ENCODE data around the gene KCNMB1. TPM values are rescaled to one million over a fixed set of nuclear protein-coding genes. Genes with fewer than 3 reads are reported as not detected.

The KCNMB1 gene
- total and polyA plus RNA-seq, 10 of the 15 experiments (the other 5 are each of a cell fraction or from before 2014, with no cell fraction given) = 1.2 to 3.6 (median 2.6) TPM

- TF ChIP-seq IKZF2 (IDR thresholded peaks at IDR 0.05) = no peak
- no peak for TF ChIP-seq PBX3 (IDR thresholded peaks at IDR 0.05; ENCODE audit: insufficient replicate concordance, low read depth, low read length)
- no peak for TF ChIP-seq NRF1 (conservative IDR thresholded peaks at IDR 0.05; ENCODE audit: low read depth, low read length)
- no peak for TF ChIP-seq KDM1A (IDR thresholded peaks at IDR 0.05; ENCODE audit: borderline replicate concordance)
- no peak for TF ChIP-seq ZNF384 (IDR thresholded peaks at IDR 0.05; ENCODE audit: borderline replicate concordance, low read depth, low read length)
- no peak for TF ChIP-seq WRNIP1 (IDR thresholded peaks at IDR 0.05; ENCODE audit: borderline replicate concordance, low read depth, low read length)
- TF ChIP-seq STAT3 (IDR thresholded peaks at IDR 0.05; ENCODE audit: low read depth, low read length) = no peak
- TF ChIP-seq ZNF207 (IDR thresholded peaks at IDR 0.05; ENCODE audit: borderline replicate concordance) = no peak
- no peak for TF ChIP-seq MAX (IDR thresholded peaks at IDR 0.05; ENCODE audit: low read depth, low read length)
These were observed 33.5 kb downstream of the KCNMB1 start (continued) for GRCh38 chr5:170355601-170356098.

GRCh38 chr5:170353961-170354360 lies 35.2 kb downstream of the KCNMB1 start:
- H4K20me1 ChIP-seq (ENCODE audit: control insufficient read depth, insufficient read depth) = no peaks in the 10 kb centered on the region; the same call in 1 of the 2 replicates
- H3K4me2 ChIP-seq (ENCODE audit: control insufficient read depth, insufficient read depth) = no peak overlapping the region
- H3K27ac ChIP-seq (ENCODE audit: control insufficient read depth, insufficient read depth) = no peak overlapping the region
- FAIRE-seq = no peak
- ChIA-PET SMC1A (ENCODE audit: uncharacterized antibody, unreplicated experiment) (no interaction called here), POLR2A (no interaction called here), CTCF (interaction anchor here (1.4 to 1.6 kb wide), 2 partner anchors 15 to 27 kb away, joined by 3 to 5 read pairs; no protein-coding TSS in a partner anchor), RAD21 (ENCODE audit: unreplicated experiment) (no interaction called here)
- in situ Hi-C loops (cut with MboI) (no loop called here), intact Hi-C loops (cut with micrococcal nuclease; ENCODE audit: unreplicated experiment) (no loop called here)
- H3K9me3 ChIP-seq (replicated peaks; ENCODE audit: control insufficient read depth, insufficient read depth, low read length) = no peaks in the 10 kb centered on the region
- no TSS peak for BruUV-seq (replicated peaks)
- no peak overlapping the region for H3K4me3 ChIP-seq
- no peaks in the 10 kb centered on the region for H3K79me2 ChIP-seq (ENCODE audit: control insufficient read depth, insufficient read depth, low read length)
- ATAC-seq = no peak
- H3K9ac ChIP-seq (ENCODE audit: control insufficient read depth, insufficient read depth, low read length) = no peak overlapping the region
- peaks cover 3 to 18% of the 10 kb centered on the region in 2 experiments; a peak in 3 of 4 replicates for H3K27me3 ChIP-seq (replicated peaks in 1 of 2; ENCODE audit: control insufficient read depth in 2 of 2, insufficient read depth in 2 of 2, low read length in 1 of 2)
- H3K4me1 ChIP-seq (ENCODE audit: control insufficient read depth, insufficient read depth, low read length) = peaks cover 6% of the 10 kb centered on the region
- no peak for DNase-seq (ENCODE audit: low read depth, low spot score)
- H3K36me3 ChIP-seq (ENCODE audit: control insufficient read depth in 2 of 2, insufficient read depth in 2 of 2, low read length in 1 of 2) = no peaks in the 10 kb centered on the region
- 37% methylated on average over 9 of the region's 9 CpGs for WGBS (ENCODE audit: insufficient coverage, insufficient replicate concordance, low lambda C conversion rate, missing lambda C conversion rate)
- no peak overlapping the region for H2AFZ ChIP-seq (ENCODE audit: control insufficient read depth, low read depth, low read length)
- TF ChIP-seq WRNIP1 (IDR thresholded peaks at IDR 0.05; ENCODE audit: borderline replicate concordance, low read depth, low read length) = no peak
- no peak for TF ChIP-seq CEBPB (IDR thresholded peaks at IDR 0.05; ENCODE audit: borderline replicate concordance in 1 of 2, low read depth in 2 of 2, low read length in 2 of 2)
- no peak for TF ChIP-seq KAT2A (conservative IDR thresholded peaks at IDR 0.05; ENCODE audit: control insufficient read depth, low read depth, low read length)
- no peak for TF ChIP-seq NFYA (IDR thresholded peaks at IDR 0.05; ENCODE audit: borderline replicate concordance, low read depth, low read length)
- no peak for TF ChIP-seq CBX5 (IDR thresholded peaks at IDR 0.05; ENCODE audit: low read depth)
- TF ChIP-seq SREBF1 (IDR thresholded peaks at IDR 0.05; ENCODE audit: low read length) = no peak
- TF ChIP-seq RFX5 (IDR thresholded peaks at IDR 0.05; ENCODE audit: low read depth, low read length) = no peak
- no peak for TF ChIP-seq GABPA (IDR thresholded peaks at IDR 0.05; ENCODE audit: low read depth)
- no peak for TF ChIP-seq HCFC1 (IDR thresholded peaks at IDR 0.05; ENCODE audit: low read length)
- no peak for TF ChIP-seq BCLAF1 (IDR thresholded peaks at IDR 0.05)
- TF ChIP-seq POLR2A (IDR thresholded peaks at IDR 0.05; ENCODE audit: low read depth, low read length) = no peak
